IPS-20b (cell line): ENCODE measurements around the gene SLC1A7.
"Not testable (repeated sequence)": the region's sequence is repeated elsewhere in the genome, so short reads cannot be mapped to it uniquely, and the experiment has no call there.

ENCODE experiments used
- H3K27ac ChIP-seq: one replicate; pipeline ENCODE4 v1.5.1; 2013; ENCODE audit warnings: low read length
- H3K27me3 ChIP-seq: 2 replicates; pipeline ENCODE4 v1.6.1; 2013; ENCODE audit warnings: mild to moderate bottlenecking, low read length, inconsistent platforms; ENCODE audit not compliant: insufficient read depth
- H3K36me3 ChIP-seq: 2 replicates; pipeline ENCODE4 v1.6.1; 2013; ENCODE audit warnings: low read depth, mild to moderate bottlenecking, inconsistent platforms, low read length, moderate library complexity; ENCODE audit not compliant: insufficient read depth
- H3K4me1 ChIP-seq: 2 replicates; pipeline ENCODE4 v1.6.1; 2013; ENCODE audit warnings: mild to moderate bottlenecking, control low read depth, inconsistent platforms, low read length, moderate library complexity; ENCODE audit not compliant: insufficient read depth
- H3K4me3 ChIP-seq: 2 replicates; pipeline ENCODE4 v1.5.1; 2013; ENCODE audit warnings: mild to moderate bottlenecking, low read length, inconsistent platforms
- H3K9ac ChIP-seq: 2 replicates; pipeline ENCODE4 v1.6.1; 2013; ENCODE audit warnings: low read depth, mild to moderate bottlenecking, inconsistent platforms, low read length, moderate library complexity
- H3K9me3 ChIP-seq: 2 replicates; pipeline ENCODE4 v1.6.1; 2013; ENCODE audit warnings: mild to moderate bottlenecking, low read depth, low read length, inconsistent platforms; ENCODE audit not compliant: insufficient read depth

Gene SLC1A7

GRCh38 chr1:53142226-53142853 is at the start of gene SLC1A7:
Gene SLC1A7 (minus strand): TSS chr1:53142638. CDS start chr1:53142449, 189 bp downstream.
- Histone ChIP-seq H3K27ac (no peak within 1 kb of the TSS), H3K4me1 (peaks cover 3% of the 10 kb centered on the region; the same call in 1 of the 2 replicates), H3K27me3 (no peaks in the 10 kb centered on the region), H3K9me3 (peaks cover 8% of the 10 kb centered on the region), H3K36me3 (no peaks in the 10 kb centered on the region), H3K9ac (no peak within 1 kb of the TSS), H3K4me3 (no peak within 1 kb of the TSS)

GRCh38 chr1:53190210-53190611 is 47.8 kb upstream of the SLC1A7 start:
- H3K27ac ChIP-seq = no peak overlapping the region
- H3K9me3 ChIP-seq = no peaks in the 10 kb centered on the region
- no peaks in the 10 kb centered on the region for H3K36me3 ChIP-seq
- no peak overlapping the region for H3K9ac ChIP-seq
- no peaks in the 10 kb centered on the region for H3K4me1 ChIP-seq
- no peak overlapping the region for H3K4me3 ChIP-seq
- H3K27me3 ChIP-seq = peaks cover 1% of the 10 kb centered on the region; the same call in 1 of the 2 replicates

DNA sequence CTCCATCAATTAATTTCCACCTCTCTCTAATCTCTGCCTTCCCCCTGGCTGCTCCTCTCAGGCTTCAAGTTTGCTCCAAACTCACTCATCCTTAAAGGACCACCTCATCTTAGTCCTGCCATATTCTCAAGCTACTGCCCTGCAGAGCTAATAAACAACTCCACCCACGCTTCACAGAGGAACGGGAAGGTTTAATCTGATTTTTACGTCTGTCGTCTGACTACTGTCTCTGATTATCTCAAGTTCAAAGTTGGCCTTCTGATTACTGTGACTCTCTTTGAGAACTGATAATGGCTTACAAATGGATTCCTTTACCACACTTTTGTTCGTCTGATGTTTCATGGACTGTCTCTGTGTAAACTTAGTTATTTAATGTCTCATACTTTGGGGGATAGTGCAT is 46.6 kb upstream of the SLC1A7 start:
- Histone ChIP-seq H3K4me3 (no peak overlapping the region), H3K36me3 (no peaks in the 10 kb centered on the region), H3K27me3 (no peaks in the 10 kb centered on the region), H3K4me1 (no peaks in the 10 kb centered on the region), H3K9ac (no peak overlapping the region), H3K27ac (no peak overlapping the region), H3K9me3 (no peaks in the 10 kb centered on the region)

DNA sequence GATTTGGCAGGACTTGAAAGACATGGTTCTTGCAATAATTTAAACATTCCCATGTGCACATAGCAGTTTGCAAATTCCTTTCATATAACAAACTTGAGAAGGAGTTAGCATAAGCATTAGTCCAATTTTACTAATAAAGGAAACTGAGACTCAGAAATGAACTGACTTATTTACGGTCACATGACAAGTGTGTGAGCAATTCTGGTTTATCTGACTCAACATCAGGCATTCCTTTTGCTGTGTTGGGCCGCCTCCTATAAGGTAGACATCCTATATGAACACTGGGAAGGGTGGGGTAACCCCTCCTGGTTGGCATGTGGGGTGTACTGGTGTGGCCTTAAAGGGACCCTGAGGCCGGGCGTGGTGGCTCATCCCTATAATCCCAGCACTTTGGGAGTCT is 45.7 kb upstream of the SLC1A7 start:
- H3K27me3 ChIP-seq = no peaks in the 10 kb centered on the region
- no peak overlapping the region for H3K4me3 ChIP-seq
- no peak overlapping the region for H3K27ac ChIP-seq

GRCh38 chr1:53187401-53187800 is 45.0 kb upstream of the SLC1A7 start:
- no peaks in the 10 kb centered on the region for H3K9me3 ChIP-seq
- H3K9ac ChIP-seq = no peak overlapping the region
- H3K4me3 ChIP-seq = no peak overlapping the region
- H3K27ac ChIP-seq = no peak overlapping the region
- no peaks in the 10 kb centered on the region for H3K4me1 ChIP-seq
- no peaks in the 10 kb centered on the region for H3K27me3 ChIP-seq
- H3K36me3 ChIP-seq = no peaks in the 10 kb centered on the region

More for the DNA sequence above, 45.7 kb upstream of the SLC1A7 start:
- Histone ChIP-seq H3K9ac (no peak overlapping the region), H3K36me3 (no peaks in the 10 kb centered on the region), H3K9me3 (no peaks in the 10 kb centered on the region), H3K4me1 (no peaks in the 10 kb centered on the region)

GRCh38 chr1:53186533-53186932 is 44.1 kb upstream of the SLC1A7 start:
- Histone ChIP-seq H3K36me3 (no peaks in the 10 kb centered on the region), H3K27ac (no peak overlapping the region), H3K27me3 (no peaks in the 10 kb centered on the region), H3K4me3 (no peak overlapping the region), H3K9me3 (no peaks in the 10 kb centered on the region), H3K4me1 (no peaks in the 10 kb centered on the region), H3K9ac (no peak overlapping the region)

DNA sequence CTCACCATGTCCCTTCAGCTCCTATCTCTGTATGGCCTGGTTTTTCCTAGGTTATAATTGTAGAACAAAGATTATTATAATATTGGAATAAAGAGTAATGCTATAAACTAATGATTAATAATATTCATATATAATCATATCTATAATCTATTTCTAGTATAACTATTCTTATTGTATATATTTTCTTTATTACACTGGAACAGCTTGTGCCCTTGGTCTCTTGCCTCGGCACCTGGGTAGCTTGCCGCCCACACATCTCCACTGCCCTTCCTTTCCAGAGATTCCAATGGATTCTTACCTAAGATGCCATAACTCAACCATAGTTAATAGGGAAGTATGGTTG is 43.5 kb upstream of the SLC1A7 start:
- H3K4me1 ChIP-seq, H3K9me3 ChIP-seq, H3K4me3 ChIP-seq, H3K36me3 ChIP-seq, H3K9ac ChIP-seq, H3K27ac ChIP-seq, H3K27me3 ChIP-seq: not testable (repeated sequence)

- Histone ChIP-seq H3K9me3 (no peaks in the 10 kb centered on the region), H3K36me3 (no peaks in the 10 kb centered on the region), H3K4me3 (no peak overlapping the region), H3K27ac (no peak overlapping the region), H3K4me1 (no peaks in the 10 kb centered on the region), H3K27me3 (0 out of 2 replicates have a peak, but pooled peaks cover 3% of the 10 kb centered on the region), H3K9ac (no peak overlapping the region)
Measured at GRCh38 chr1:53183095-53183990, 40.9 kb upstream of the SLC1A7 start.

GRCh38 chr1:53182716-53183094 is 40.3 kb upstream of the SLC1A7 start:
- Histone ChIP-seq H3K36me3 (no peaks in the 10 kb centered on the region), H3K4me1 (no peaks in the 10 kb centered on the region), H3K27me3 (0 out of 2 replicates have a peak, but pooled peaks cover 3% of the 10 kb centered on the region), H3K27ac (no peak overlapping the region), H3K9me3 (no peaks in the 10 kb centered on the region), H3K9ac (no peak overlapping the region), H3K4me3 (no peak overlapping the region)

DNA sequence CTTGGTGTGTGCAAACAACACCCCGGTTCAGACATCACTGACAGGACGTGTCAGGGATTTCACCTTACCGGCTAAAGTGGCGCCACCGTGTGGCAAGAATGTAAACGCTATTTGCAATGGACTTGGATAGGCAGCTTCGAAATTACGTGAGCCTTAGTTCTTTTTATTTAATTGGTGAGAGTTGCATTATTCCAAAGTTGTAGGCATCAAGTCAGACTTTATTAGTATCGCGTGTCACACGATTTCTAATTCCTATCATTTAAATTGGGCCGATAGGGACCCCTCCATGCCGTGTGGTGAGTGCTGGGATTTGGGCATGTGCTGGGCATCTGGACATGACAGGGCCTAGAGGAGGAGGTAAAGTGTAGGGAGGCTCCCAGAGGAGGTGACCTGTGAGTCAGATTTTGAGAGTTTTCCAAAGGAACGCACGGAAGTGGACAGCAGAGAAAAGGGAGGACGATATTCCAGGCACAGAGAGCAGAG is 39.7 kb upstream of the SLC1A7 start:
- Histone ChIP-seq H3K4me3 (no peak overlapping the region), H3K27me3 (0 out of 2 replicates have a peak, but pooled peaks cover 3% of the 10 kb centered on the region), H3K9ac (no peak overlapping the region), H3K27ac (no peak overlapping the region), H3K4me1 (no peaks in the 10 kb centered on the region), H3K36me3 (no peaks in the 10 kb centered on the region), H3K9me3 (no peaks in the 10 kb centered on the region)

DNA sequence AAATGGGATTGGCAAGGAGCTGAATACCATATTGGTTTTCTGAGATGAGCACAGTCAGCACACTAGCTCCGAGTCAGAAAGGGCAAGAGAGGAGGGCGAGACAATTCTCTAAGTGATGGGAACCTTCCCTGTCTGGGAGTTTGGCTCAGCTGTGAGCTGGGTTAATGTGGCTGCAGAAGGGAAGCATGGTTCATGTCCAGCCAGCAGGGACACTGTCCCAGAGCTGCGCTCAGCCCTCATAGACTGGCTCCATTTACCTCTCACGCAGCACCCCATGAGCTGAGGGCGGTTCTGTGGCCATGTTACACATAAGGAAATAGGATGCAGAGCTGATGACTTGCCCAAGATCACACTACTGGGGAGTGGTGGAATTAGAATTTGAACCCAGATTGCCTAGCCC is 38.5 kb upstream of the SLC1A7 start:
- H3K9ac ChIP-seq = no peak overlapping the region
- H3K27ac ChIP-seq = no peak overlapping the region
- no peaks in the 10 kb centered on the region for H3K4me1 ChIP-seq
- H3K9me3 ChIP-seq = no peaks in the 10 kb centered on the region
- no peaks in the 10 kb centered on the region for H3K36me3 ChIP-seq
- no peak overlapping the region for H3K4me3 ChIP-seq
- 0 out of 2 replicates have a peak, but pooled peaks cover 3% of the 10 kb centered on the region for H3K27me3 ChIP-seq

GRCh38 chr1:53180226-53180625 is 37.8 kb upstream of the SLC1A7 start:
- Histone ChIP-seq H3K9ac (no peak overlapping the region), H3K36me3 (no peaks in the 10 kb centered on the region), H3K27ac (no peak overlapping the region), H3K4me1 (no peaks in the 10 kb centered on the region), H3K27me3 (0 out of 2 replicates have a peak, but pooled peaks cover 3% of the 10 kb centered on the region), H3K4me3 (no peak overlapping the region), H3K9me3 (no peaks in the 10 kb centered on the region)
